ENCODE results near the gene SETDB2. TPM values are rescaled to one million over a fixed set of nuclear protein-coding genes. Genes with fewer than 3 reads are reported as not detected.

SETDB2 gene
- total and polyA plus RNA-seq, 2 of the 13 experiments (the other 11 are each of a cell fraction or from before 2014, with no cell fraction given) = 8.1 to 8.7 TPM

GRCh38 chr13:49466292-49466838 is 22.3 kb downstream of the SETDB2 start (continued):
- TF ChIP-seq SOX13 (IDR thresholded peaks at IDR 0.05) (no peak), SOX13 (CRISPR knock-in tag; conservative IDR thresholded peaks at IDR 0.05 in 1 of 2, IDR thresholded peaks at IDR 0.05 in 1 of 2) (peak in 1 of 2 experiments; percentile 50; a peak in 1 of 4 replicates), ZNF564 (CRISPR knock-in tag; IDR thresholded peaks at IDR 0.05) (no peak), AGO1 (IDR thresholded peaks at IDR 0.05; ENCODE audit: low read depth, low read length, poor library complexity, severe bottlenecking) (no peak), ZSCAN31 (CRISPR knock-in tag; IDR thresholded peaks at IDR 0.05; ENCODE audit: low read depth) (no peak), RFX5 (IDR thresholded peaks at IDR 0.05; ENCODE audit: low read depth, low read length) (no peak), ZNF619 (CRISPR knock-in tag; IDR thresholded peaks at IDR 0.05) (no peak), FLYWCH1 (CRISPR knock-in tag; IDR thresholded peaks at IDR 0.05) (no peak), ETV6 (CRISPR knock-in tag; conservative IDR thresholded peaks at IDR 0.05) (no peak), ZNF263 (CRISPR knock-in tag; IDR thresholded peaks at IDR 0.05) (no peak), HOXA9 (CRISPR knock-in tag; IDR thresholded peaks at IDR 0.05; ENCODE audit: borderline replicate concordance) (no peak), ZBTB7A (CRISPR knock-in tag; IDR thresholded peaks at IDR 0.05) (no peak), BCLAF1 (IDR thresholded peaks at IDR 0.05) (no peak), HNRNPL (IDR thresholded peaks at IDR 0.05; ENCODE audit: low read depth, low read length) (no peak), ZSCAN5A (CRISPR knock-in tag; IDR thresholded peaks at IDR 0.05; ENCODE audit: borderline replicate concordance) (no peak), ZNF790 (CRISPR knock-in tag; IDR thresholded peaks at IDR 0.05; ENCODE audit: borderline replicate concordance) (no peak), ZNF441 (CRISPR knock-in tag; IDR thresholded peaks at IDR 0.05; ENCODE audit: borderline replicate concordance) (no peak), NBN (conservative IDR thresholded peaks at IDR 0.05) (no peak)
- TF ChIP-seq, protein P1, sequence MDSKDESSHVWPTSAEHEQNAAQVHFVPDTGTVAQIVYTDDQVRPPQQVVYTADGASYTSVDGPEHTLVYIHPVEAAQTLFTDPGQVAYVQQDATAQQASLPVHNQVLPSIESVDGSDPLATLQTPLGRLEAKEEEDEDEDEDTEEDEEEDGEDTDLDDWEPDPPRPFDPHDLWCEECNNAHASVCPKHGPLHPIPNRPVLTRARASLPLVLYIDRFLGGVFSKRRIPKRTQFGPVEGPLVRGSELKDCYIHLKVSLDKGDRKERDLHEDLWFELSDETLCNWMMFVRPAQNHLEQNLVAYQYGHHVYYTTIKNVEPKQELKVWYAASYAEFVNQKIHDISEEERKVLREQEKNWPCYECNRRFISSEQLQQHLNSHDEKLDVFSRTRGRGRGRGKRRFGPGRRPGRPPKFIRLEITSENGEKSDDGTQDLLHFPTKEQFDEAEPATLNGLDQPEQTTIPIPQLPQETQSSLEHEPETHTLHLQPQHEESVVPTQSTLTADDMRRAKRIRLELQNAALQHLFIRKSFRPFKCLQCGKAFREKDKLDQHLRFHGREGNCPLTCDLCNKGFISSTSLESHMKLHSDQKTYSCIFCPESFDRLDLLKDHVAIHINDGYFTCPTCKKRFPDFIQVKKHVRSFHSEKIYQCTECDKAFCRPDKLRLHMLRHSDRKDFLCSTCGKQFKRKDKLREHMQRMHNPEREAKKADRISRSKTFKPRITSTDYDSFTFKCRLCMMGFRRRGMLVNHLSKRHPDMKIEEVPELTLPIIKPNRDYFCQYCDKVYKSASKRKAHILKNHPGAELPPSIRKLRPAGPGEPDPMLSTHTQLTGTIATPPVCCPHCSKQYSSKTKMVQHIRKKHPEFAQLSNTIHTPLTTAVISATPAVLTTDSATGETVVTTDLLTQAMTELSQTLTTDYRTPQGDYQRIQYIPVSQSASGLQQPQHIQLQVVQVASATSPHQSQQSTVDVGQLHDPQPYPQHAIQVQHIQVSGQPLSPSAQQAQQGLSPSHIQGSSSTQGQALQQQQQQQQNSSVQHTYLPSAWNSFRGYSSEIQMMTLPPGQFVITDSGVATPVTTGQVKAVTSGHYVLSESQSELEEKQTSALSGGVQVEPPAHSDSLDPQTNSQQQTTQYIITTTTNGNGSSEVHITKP (CRISPR knock-in tag; IDR thresholded peaks at IDR 0.05; ENCODE audit: low read depth) = no peak
- TF ChIP-seq, protein P2, sequence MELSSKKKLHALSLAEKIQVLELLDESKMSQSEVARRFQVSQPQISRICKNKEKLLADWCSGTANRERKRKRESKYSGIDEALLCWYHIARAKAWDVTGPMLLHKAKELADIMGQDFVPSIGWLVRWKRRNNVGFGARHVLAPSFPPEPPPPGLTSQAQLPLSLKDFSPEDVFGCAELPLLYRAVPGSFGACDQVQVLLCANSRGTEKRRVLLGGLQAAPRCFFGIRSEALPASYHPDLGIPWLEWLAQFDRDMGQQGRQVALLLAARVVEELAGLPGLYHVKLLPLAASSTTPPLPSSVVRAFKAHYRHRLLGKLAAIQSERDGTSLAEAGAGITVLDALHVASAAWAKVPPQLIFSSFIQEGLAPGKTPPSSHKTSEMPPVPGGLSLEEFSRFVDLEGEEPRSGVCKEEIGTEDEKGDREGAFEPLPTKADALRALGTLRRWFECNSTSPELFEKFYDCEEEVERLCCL (CRISPR knock-in tag; IDR thresholded peaks at IDR 0.05; ENCODE audit: borderline replicate concordance) = no peak
